Muscle of leg (tissue), 11 donors: ENCODE results near the gene ENPP5. TPM values are rescaled to one million over a fixed set of nuclear protein-coding genes. Genes with fewer than 3 reads are reported as not detected.

Source experiments
- DNase-seq: peaks from one replicate; pipeline ENCODE4 v3.0.0; 2013
- H3K27ac ChIP-seq: one replicate; pipeline ENCODE4 v1.5.1; 2013; ENCODE audit warnings: mild to moderate bottlenecking, low read length, control low read depth
- H3K27me3 ChIP-seq: one replicate; pipeline ENCODE4 v1.6.1; 2013; ENCODE audit warnings: low read length; ENCODE audit not compliant: control insufficient read depth, insufficient read depth
- H3K36me3 ChIP-seq: one replicate; pipeline ENCODE4 v1.6.1; 2013; ENCODE audit warnings: low read length; ENCODE audit not compliant: control insufficient read depth, insufficient read depth
- H3K4me1 ChIP-seq: one replicate; pipeline ENCODE4 v1.6.1; 2013; ENCODE audit warnings: low read length; ENCODE audit not compliant: control insufficient read depth, insufficient read depth
- H3K4me3 ChIP-seq: one replicate; pipeline ENCODE4 v1.5.1; 2013; ENCODE audit warnings: low read length, control low read depth
- H3K9me3 ChIP-seq: replicated peaks from 2 replicates; pipeline ENCODE4 v1.6.1; 2013; ENCODE audit warnings: low read depth, low read length; ENCODE audit not compliant: control insufficient read depth
- WGBS: methylation state at CpG from one replicate; pipeline ENCODE4 v1.1.5; 2013; ENCODE audit warnings: missing lambda C conversion rate; ENCODE audit not compliant: insufficient coverage; 5-methylcytosine and 5-hydroxymethylcytosine counted together
- polyA plus RNA-seq, 8 donors: library from polyadenylated mRNA; unstranded; fragments of 120-200 nt; gene quantifications; one replicate each; pipeline versions ENCODE4 v1.2.1 to v1.2.3, GENCODE V29; 2013; ENCODE audit warnings: inconsistent platforms in 1 of 8, low replicate concordance in 1 of 8; ENCODE audit not compliant: insufficient read length in 8 of 8, insufficient read depth in 1 of 8
- total RNA-seq: library from RNA; stranded (reverse); fragments of 120-200 nt; gene quantifications from one replicate; pipeline ENCODE4 v1.2.4, GENCODE V29; 2013

ENPP5 gene
- total and polyA plus RNA-seq, 9 donors: 2.6 to 5.9 (median 4.1) TPM

- Histone ChIP-seq H3K36me3 (no peaks in the 10 kb centered on the region), H3K9me3 (no peaks in the 10 kb centered on the region), H3K27ac (no peak overlapping the region), H3K27me3 (no peaks in the 10 kb centered on the region), H3K4me3 (no peak overlapping the region), H3K4me1 (peaks cover 11% of the 10 kb centered on the region)
- DNase-seq: no peak
Measured at GRCh38 chr6:46208303-46208702, 37.5 kb upstream of the ENPP5 start.

GRCh38 chr6:46207174-46207573 lies 36.4 kb upstream of the ENPP5 start:
- H3K4me1 ChIP-seq: peaks cover 11% of the 10 kb centered on the region
- WGBS: 83% methylated on average over 1 of the region's 3 CpGs
- H3K36me3 ChIP-seq: no peaks in the 10 kb centered on the region
- peaks cover 6% of the 10 kb centered on the region for H3K9me3 ChIP-seq
- no peaks in the 10 kb centered on the region for H3K27me3 ChIP-seq
- no peak overlapping the region for H3K4me3 ChIP-seq
- no peak for DNase-seq
- no peak overlapping the region for H3K27ac ChIP-seq

- 92% methylated on average over 29 of the region's 29 CpGs for WGBS
- no peak for DNase-seq
- H3K4me1 ChIP-seq: peaks cover 11% of the 10 kb centered on the region
- no peak overlapping the region for H3K27ac ChIP-seq
- peaks cover 6% of the 10 kb centered on the region for H3K9me3 ChIP-seq
- H3K36me3 ChIP-seq: no peaks in the 10 kb centered on the region
- H3K4me3 ChIP-seq: no peak overlapping the region
- H3K27me3 ChIP-seq: no peaks in the 10 kb centered on the region
Measured at GRCh38 chr6:46204880-46205650, 34.3 kb upstream of the ENPP5 start.

GRCh38 chr6:46203391-46204177 lies 32.8 kb upstream of the ENPP5 start:
- Histone ChIP-seq H3K4me3 (no peak overlapping the region), H3K27ac (peak overlapping the region; percentile 78), H3K36me3 (no peaks in the 10 kb centered on the region), H3K9me3 (peaks cover 6% of the 10 kb centered on the region), H3K27me3 (no peaks in the 10 kb centered on the region), H3K4me1 (peaks cover 11% of the 10 kb centered on the region)
- WGBS: no CpG with 5 or more reads among the region's 2 CpGs
- DNase-seq: peak; percentile 52

DNA sequence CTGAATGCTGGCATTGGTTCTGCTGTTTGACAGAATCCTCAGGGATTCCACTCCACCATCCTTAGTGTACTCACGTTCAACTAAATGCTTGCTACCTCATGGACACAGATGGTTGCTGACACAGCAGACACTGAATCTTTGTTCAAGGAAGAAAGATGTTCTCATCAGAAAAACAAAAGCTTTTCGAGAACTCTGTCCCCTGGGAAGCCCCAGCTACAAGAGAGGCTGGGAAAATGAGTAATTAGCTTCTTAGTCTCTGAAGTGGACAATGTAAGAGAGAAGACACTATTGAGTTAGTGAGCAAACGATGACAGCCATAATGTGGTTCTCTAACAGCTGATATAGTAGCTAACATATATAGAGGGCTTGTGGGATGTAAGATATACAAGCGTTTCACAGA lies 30.9 kb upstream of the ENPP5 start:
- DNase-seq: no peak
- 60% methylated on average over 1 of the region's 4 CpGs for WGBS
- Histone ChIP-seq H3K4me3 (no peak overlapping the region), H3K27ac (no peak overlapping the region), H3K36me3 (no peaks in the 10 kb centered on the region), H3K9me3 (peaks cover 6% of the 10 kb centered on the region), H3K27me3 (no peaks in the 10 kb centered on the region), H3K4me1 (peaks cover 11% of the 10 kb centered on the region)

DNA sequence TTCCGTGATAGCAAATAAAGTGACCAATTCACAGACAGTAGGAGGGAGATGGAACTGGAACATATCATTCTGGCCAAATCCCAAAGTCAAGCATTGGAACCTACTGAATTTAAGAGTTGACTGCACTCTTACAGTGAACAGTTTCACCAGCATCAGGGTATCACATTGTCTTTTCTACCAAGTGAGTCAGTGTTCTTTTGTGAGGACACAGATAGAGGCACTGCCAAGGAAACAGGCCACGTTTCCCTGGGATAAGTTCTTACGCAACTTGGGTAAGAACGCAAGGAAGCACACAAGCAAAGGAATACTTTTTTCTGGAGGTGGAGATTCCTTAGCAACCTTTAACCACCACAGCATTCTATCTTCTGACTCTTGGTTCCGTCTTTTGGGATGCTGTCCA lies 28.6 kb upstream of the ENPP5 start:
- no peak for DNase-seq
- Histone ChIP-seq H3K4me1 (peaks cover 7% of the 10 kb centered on the region), H3K27me3 (no peaks in the 10 kb centered on the region), H3K27ac (no peak overlapping the region), H3K36me3 (no peaks in the 10 kb centered on the region), H3K4me3 (no peak overlapping the region), H3K9me3 (peaks cover 6% of the 10 kb centered on the region)
- WGBS: 67% methylated on average over 1 of the region's 5 CpGs

DNA sequence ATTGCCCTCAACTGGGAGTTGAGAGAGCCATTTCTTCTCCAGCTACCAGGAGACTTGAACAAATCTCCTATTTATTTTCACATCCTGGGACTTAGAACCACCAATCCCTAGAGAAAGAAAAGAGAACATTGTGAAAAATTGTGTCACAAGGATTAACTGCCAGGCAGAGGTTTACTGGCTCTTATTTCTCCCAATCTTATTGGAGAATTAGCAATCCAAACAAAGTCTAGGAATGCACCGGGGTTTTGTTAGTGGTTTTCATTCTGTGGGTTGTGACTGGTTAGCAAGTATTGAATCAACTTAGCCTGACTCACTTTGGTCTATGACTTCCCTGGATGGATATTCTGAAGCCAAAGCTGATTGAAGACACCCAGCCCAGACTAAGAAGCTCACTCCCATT lies 21.2 kb upstream of the ENPP5 start:
- peaks cover 2% of the 10 kb centered on the region for H3K4me1 ChIP-seq
- H3K9me3 ChIP-seq: no peaks in the 10 kb centered on the region
- WGBS: no CpG with 5 or more reads among the region's 1 CpG
- H3K4me3 ChIP-seq: no peak overlapping the region
- no peaks in the 10 kb centered on the region for H3K36me3 ChIP-seq
- no peaks in the 10 kb centered on the region for H3K27me3 ChIP-seq
- no peak for DNase-seq
- H3K27ac ChIP-seq: no peak overlapping the region

DNA sequence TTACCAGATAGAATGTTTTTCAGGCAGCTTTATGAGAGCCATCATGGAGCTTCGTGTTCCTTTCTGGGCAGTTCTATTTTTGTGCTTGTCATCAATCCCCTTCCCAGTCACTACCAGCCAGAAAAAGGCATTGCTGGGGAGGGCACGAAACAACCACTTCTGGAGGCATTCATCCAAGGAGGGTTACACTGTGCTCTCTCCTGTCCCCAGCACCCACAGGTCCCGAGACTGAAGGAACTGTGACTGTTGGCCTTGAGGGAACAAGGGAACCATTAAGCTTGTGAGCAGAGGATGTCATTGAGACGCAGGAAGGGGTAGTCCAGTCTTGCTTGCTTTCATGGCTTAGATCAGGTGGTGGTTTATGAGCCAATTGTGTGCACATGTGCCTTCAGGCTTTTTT lies 20.1 kb upstream of the ENPP5 start:
- H3K4me3 ChIP-seq: no peak overlapping the region
- H3K9me3 ChIP-seq: no peaks in the 10 kb centered on the region
- no peaks in the 10 kb centered on the region for H3K27me3 ChIP-seq
- H3K27ac ChIP-seq: no peak overlapping the region
- no peak for DNase-seq
- H3K4me1 ChIP-seq: peaks cover 2% of the 10 kb centered on the region
- H3K36me3 ChIP-seq: no peaks in the 10 kb centered on the region
- 77% methylated on average over 2 of the region's 4 CpGs for WGBS

- Histone ChIP-seq H3K36me3 (no peaks in the 10 kb centered on the region), H3K4me1 (peaks cover 2% of the 10 kb centered on the region), H3K9me3 (no peaks in the 10 kb centered on the region), H3K27me3 (no peaks in the 10 kb centered on the region), H3K4me3 (no peak overlapping the region), H3K27ac (no peak overlapping the region)
- WGBS: 90% methylated on average over 2 of the region's 4 CpGs
- no peak for DNase-seq
Measured at GRCh38 chr6:46189726-46190125, 18.9 kb upstream of the ENPP5 start.

DNA sequence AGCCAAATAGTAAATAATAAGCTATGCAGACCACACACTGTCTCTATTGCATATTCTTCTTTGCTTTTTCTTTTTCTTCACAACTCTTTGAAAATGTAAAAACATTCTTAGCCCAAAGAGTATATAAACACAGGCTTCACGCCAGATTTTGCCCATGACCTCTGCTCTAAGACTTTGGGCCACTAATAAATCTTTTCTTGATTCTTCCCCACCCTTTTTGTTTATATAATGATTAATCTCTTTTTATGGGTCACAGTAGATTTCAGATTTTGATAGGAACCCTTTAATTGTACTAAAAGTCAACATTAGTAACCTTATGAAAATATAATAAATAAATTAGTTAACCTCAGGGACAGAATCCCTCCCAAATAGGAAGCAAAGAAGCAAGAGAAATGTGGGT lies 15.8 kb upstream of the ENPP5 start:
- H3K4me1 ChIP-seq: peaks cover 5% of the 10 kb centered on the region
- H3K27ac ChIP-seq: no peak overlapping the region
- whole genome bisulfite sequencing: no CpG with 5 or more reads among the region's 1 CpG
- H3K4me3 ChIP-seq: no peak overlapping the region
- H3K36me3 ChIP-seq: no peaks in the 10 kb centered on the region
- H3K27me3 ChIP-seq: no peaks in the 10 kb centered on the region
- no peaks in the 10 kb centered on the region for H3K9me3 ChIP-seq
- no peak for DNase-seq
